Measurements from ENCODE around the gene GABRB3.
A peak's percentile ranks its signal among the peaks of the same experiment; 100 is the strongest.

Gene GABRB3

GRCh38 chr15:26772154-26773066 lies at the start of gene GABRB3:
Gene GABRB3, minus strand, starts transcription at chr15:26773066.
- no peak for DNase-seq (ENCODE audit: low read depth in 2 of 2)

DNA sequence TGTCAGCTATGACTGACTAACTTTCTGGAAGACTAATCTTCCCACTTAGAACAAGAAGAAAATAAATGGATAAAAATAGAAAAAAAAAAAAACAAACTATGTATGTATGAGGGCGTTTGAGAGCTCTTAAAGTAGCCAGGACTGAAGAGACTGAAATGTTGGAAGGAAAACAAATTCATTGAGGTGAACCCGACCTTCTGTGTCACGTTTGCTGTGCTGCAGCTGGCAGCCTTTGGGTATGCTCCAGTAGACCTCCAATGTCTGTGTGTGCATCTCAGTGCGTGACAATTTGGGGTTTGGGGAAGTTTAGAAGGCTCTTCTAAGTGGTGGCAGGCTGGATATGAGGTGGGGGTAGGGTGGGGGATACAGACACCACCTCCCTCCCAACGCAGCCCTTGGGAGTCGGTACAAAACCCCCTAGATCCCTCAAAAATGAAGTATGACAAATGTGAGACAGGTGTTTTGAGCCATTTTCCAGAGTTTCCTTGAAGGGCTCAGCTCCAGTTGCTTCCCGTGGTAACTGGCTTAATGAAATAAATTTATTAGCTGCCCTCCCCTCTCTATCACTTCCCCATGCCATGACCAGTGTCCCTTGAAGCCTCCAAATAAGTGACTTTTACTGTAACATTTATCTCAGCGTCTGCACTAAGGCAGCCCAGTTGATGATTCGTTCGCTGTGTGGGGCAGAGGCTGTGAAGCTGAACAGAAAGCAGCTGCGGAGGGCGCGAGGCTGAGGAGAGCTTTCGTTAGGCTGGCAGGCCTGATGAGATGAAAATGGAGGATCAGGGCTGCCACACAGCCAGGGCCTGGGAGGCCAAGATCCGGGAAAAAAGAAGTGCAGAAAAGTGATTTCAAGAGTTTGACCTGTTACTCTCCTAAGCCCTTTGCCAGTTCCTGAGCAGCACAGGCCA lies 34.9 kb upstream of the GABRB3 start:
- no peak for DNase-seq (ENCODE audit: low read depth in 2 of 2)

DNA sequence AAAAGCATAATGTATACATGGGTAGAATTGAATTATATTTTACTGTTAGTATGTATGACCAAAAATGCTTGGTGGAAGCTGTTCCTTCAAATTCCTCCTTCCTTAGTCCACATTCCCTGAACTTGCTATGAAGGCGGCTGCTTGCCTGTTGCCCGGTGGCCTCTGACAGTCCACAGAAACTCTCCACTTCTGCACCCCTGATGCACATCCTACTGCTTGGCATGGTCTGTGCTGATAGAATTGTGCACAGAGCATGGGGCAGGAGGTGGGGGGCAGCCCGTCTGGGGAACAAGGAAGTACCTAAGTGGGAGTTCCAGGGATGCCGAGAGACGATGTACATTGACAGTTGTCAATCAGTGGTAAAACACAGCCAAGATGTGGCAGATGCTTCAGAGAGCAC lies 33.7 kb upstream of the GABRB3 start:
- no peak for DNase-seq (ENCODE audit: low read depth in 2 of 2)

- no peak for DNase-seq (ENCODE audit: low read depth in 2 of 2)
Observed at GRCh38 chr15:26806151-26806550, 33.3 kb upstream of the GABRB3 start.

DNA sequence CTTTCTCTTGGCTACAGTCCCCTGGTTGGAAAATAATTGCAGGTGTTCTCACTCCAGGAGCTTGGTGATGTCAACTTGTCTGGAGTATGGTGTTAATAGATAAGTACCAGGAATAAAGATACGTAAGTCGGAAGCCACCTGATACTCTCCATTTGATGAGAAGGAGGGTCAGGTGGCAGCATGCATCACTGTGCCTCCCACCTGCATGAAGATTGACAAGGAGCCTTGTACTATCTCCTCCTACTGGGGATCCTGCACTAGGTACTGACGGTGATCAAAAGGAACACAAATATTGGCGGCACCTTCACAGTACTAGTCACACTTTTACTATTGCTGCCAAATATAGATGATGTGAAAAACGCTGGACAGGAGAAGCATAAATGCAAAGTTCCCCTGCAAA lies 32.6 kb upstream of the GABRB3 start:
- DNase-seq (ENCODE audit: low read depth in 2 of 2) = no peak

GRCh38 chr15:26804063-26804804 lies 31.4 kb upstream of the GABRB3 start:
- no peak for DNase-seq (ENCODE audit: low read depth in 2 of 2)

GRCh38 chr15:26790118-26790517 lies 17.3 kb upstream of the GABRB3 start:
- no peak for DNase-seq (ENCODE audit: low read depth in 2 of 2)

- DNase-seq (ENCODE audit: low read depth in 2 of 2) = no peak
Observed at GRCh38 chr15:26781816-26782215, 8.9 kb upstream of the GABRB3 start.

- DNase-seq (ENCODE audit: low read depth in 2 of 2) = no peak
Observed at GRCh38 chr15:26773917-26774316, 1.1 kb upstream of the GABRB3 start.

- peak; percentile 2 to 3 for DNase-seq (ENCODE audit: low read depth in 2 of 2)
Observed at GRCh38 chr15:26773067-26773877, 406 bp upstream of the GABRB3 start.

DNA sequence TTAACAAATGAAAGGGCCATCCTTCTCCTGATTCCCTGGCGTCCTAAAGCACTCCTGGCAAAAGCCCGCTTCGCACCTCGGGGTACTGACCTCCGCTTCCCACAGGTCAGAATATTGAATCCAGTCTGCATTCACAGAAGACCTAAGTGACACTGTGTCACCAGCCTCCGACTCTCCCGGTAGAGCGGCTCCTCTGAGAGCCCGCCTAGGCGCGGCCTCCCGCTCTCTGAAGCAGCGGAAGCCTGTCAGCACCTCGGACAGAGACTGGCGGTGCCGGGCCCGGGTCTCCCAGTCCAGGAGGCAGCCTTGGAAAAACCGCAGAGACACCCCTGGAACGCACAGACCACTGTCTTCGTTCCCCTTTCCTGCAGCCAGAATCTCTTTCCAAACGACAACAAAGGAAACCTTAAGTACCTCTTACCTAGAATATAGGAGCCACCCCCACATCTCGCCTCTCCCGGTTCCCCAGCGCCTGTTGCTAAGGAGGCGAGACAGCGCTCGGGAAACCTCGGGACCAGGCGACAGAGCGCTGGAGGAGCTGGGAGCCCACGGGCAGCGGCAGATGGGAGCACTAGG lies 1.2 kb downstream of the GABRB3 start:
- DNase-seq (ENCODE audit: low read depth in 2 of 2) = no peak

DNA sequence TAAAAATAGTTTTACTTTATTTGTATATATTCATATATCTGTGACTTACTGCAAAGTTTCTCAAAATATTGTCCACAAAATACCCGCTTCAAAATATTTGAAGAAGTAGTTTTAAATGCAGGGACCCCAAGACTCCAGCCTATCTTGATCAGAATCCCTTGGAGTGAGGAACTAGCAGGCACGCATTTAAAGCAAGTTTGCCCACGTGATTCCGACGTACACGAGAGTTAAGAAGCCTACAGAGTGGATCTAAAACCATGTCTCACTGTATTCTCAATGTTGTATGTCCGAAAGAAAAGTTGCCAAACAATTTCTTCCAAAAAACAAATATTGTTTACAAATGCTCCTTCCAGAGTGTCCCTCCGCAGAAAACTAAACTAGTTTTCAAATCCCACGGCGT lies 1.7 kb downstream of the GABRB3 start:
- DNase-seq (ENCODE audit: low read depth in 2 of 2) = no peak

DNA sequence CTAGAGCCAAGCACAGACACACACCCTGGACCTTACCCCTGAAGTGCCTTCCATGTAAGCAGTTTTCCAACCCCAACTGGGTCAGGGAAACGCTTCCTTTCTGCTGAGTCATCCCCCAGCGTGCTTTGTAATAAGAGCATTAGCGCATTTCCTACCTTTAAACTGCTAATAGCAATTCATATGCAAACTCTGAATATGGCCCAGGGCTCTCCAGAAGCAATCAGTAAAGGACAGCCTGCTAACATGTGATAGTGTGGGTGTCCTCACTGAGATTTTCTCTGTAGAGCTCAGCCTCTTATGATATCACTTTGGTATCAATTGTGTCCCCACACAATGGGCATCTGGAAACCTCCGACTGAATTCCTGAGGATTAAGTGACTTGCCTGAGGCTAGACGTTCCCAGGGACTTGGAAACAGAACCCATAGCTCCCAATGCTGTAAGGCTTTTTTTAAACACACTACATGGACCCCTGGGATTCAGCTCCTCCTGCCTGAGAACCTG lies 5.6 kb downstream of the GABRB3 start:
- DNase-seq (ENCODE audit: low read depth in 2 of 2) = no peak

GRCh38 chr15:26766262-26766661 lies 6.6 kb downstream of the GABRB3 start:
- no peak for DNase-seq (ENCODE audit: low read depth in 2 of 2)

DNA sequence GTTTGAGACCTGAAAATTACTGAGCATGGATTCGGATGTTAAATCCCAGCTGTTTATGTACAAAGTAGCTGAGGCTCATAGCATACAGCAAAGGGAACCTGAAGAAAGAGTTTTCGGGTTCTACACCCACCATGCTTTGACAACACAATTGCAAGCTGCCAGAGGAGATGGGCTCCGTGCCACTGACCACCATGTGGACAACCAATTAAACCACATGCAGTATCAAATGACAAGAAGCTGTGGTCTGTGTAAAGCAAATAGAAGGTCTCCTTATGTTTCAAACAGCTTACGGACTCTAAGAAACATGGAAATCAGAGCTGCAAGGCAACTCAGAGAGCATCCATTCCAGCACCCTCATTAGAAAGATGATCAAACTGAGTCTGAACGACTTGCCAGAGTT lies 12.9 kb downstream of the GABRB3 start:
- no peak for DNase-seq (ENCODE audit: low read depth in 2 of 2)

DNA sequence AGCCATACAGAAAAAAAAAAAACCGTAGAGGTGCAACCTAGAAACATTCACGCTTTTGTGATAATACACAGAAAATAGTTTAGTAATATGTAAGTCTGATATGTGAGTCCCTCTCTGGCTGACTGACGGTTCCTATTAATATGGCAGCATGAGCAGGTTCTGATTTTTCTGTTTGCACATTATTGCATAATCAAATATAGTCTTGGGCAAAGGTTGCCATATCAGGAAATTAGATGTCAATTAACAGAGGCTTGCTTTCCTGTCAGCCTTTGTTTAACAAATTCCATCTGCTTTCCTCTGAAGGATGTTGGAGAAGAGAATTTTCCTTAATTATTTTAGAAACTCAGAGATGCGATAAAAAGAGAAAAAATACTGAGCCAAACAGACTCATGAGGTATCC lies 14.8 kb downstream of the GABRB3 start:
- no peak for DNase-seq (ENCODE audit: low read depth in 2 of 2)

GRCh38 chr15:26757141-26757540 lies 15.7 kb downstream of the GABRB3 start:
- DNase-seq (ENCODE audit: low read depth in 2 of 2) = no peak

GRCh38 chr15:26744894-26745293 lies 28.0 kb downstream of the GABRB3 start:
- DNase-seq (ENCODE audit: low read depth in 2 of 2) = no peak

GRCh38 chr15:26739791-26740190 lies 33.1 kb downstream of the GABRB3 start:
- no peak for DNase-seq (ENCODE audit: low read depth in 2 of 2)

GRCh38 chr15:26738996-26739395 lies 33.9 kb downstream of the GABRB3 start:
- no peak for DNase-seq (ENCODE audit: low read depth in 2 of 2)

All from stimulated activated CD8-positive, alpha-beta memory T cell treated with anti-CD3 and anti-CD28 coated beads, Interleukin-2, amount 100 ng/mL, for 48 hours (primary cell).